ENCODE results near the gene TMEM175.

Gene TMEM175

DNA sequence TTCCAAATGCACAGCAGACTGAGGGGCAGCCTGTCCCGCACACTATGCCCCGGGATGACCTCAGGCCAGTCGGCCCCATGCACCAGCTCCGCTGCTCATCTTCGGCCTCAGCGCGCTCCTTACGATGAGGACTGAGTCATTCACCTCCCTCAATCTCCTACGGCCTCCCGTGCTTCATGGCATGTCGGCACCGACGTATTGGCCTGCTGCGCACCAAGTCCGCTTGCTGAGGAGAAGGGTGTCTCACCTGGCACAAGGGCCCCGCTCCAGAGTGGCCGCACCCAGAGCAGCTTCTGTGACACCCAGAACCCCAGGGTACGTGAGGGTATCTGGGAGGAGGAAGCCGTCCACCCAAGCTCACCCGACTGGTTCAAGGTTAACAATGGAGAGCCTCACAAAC, 35.6 kb upstream of the TMEM175 start:
- TF ChIP-seq GLIS3 (CRISPR knock-in tag; IDR thresholded peaks at IDR 0.05) (no peak), PPARA (CRISPR knock-in tag; IDR thresholded peaks at IDR 0.05; ENCODE audit: borderline replicate concordance) (no peak), ARNTL (CRISPR knock-in tag; IDR thresholded peaks at IDR 0.05; ENCODE audit: borderline replicate concordance, low read depth) (no peak)
- ATAC-seq: no peak

GRCh38 chr4:898123-898522, 34.1 kb upstream of the TMEM175 start:
- no peak for TF ChIP-seq ZC3H10 (CRISPR knock-in tag; IDR thresholded peaks at IDR 0.05)
- no peak for TF ChIP-seq ZNF565 (CRISPR knock-in tag; conservative IDR thresholded peaks at IDR 0.05; ENCODE audit: low read depth)
- TF ChIP-seq ESRRG (CRISPR knock-in tag; IDR thresholded peaks at IDR 0.05): no peak
- no peak for TF ChIP-seq GLIS3 (CRISPR knock-in tag; IDR thresholded peaks at IDR 0.05)
- TF ChIP-seq ZFP3 (CRISPR knock-in tag; IDR thresholded peaks at IDR 0.05): no peak
- no peak for TF ChIP-seq TOX (CRISPR knock-in tag; IDR thresholded peaks at IDR 0.05; ENCODE audit: borderline replicate concordance)
- no peak for TF ChIP-seq CSDC2 (CRISPR knock-in tag; IDR thresholded peaks at IDR 0.05)
- TF ChIP-seq, protein P1, sequence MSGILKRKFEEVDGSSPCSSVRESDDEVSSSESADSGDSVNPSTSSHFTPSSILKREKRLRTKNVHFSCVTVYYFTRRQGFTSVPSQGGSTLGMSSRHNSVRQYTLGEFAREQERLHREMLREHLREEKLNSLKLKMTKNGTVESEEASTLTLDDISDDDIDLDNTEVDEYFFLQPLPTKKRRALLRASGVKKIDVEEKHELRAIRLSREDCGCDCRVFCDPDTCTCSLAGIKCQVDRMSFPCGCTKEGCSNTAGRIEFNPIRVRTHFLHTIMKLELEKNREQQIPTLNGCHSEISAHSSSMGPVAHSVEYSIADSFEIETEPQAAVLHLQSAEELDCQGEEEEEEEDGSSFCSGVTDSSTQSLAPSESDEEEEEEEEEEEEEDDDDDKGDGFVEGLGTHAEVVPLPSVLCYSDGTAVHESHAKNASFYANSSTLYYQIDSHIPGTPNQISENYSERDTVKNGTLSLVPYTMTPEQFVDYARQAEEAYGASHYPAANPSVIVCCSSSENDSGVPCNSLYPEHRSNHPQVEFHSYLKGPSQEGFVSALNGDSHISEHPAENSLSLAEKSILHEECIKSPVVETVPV (CRISPR knock-in tag; IDR thresholded peaks at IDR 0.05): no peak
- TF ChIP-seq, protein P2, sequence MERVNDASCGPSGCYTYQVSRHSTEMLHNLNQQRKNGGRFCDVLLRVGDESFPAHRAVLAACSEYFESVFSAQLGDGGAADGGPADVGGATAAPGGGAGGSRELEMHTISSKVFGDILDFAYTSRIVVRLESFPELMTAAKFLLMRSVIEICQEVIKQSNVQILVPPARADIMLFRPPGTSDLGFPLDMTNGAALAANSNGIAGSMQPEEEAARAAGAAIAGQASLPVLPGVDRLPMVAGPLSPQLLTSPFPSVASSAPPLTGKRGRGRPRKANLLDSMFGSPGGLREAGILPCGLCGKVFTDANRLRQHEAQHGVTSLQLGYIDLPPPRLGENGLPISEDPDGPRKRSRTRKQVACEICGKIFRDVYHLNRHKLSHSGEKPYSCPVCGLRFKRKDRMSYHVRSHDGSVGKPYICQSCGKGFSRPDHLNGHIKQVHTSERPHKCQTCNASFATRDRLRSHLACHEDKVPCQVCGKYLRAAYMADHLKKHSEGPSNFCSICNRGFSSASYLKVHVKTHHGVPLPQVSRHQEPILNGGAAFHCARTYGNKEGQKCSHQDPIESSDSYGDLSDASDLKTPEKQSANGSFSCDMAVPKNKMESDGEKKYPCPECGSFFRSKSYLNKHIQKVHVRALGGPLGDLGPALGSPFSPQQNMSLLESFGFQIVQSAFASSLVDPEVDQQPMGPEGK (CRISPR knock-in tag; IDR thresholded peaks at IDR 0.05; ENCODE audit: borderline replicate concordance): no peak
- TF ChIP-seq PPARA (CRISPR knock-in tag; IDR thresholded peaks at IDR 0.05; ENCODE audit: borderline replicate concordance): no peak
- no peak for TF ChIP-seq ARNTL (CRISPR knock-in tag; IDR thresholded peaks at IDR 0.05; ENCODE audit: borderline replicate concordance, low read depth)
- TF ChIP-seq TCF4 (CRISPR knock-in tag; IDR thresholded peaks at IDR 0.05; ENCODE audit: borderline replicate concordance): no peak
- no peak for TF ChIP-seq SNAI2 (CRISPR knock-in tag; IDR thresholded peaks at IDR 0.05)
- ATAC-seq: no peak

DNA sequence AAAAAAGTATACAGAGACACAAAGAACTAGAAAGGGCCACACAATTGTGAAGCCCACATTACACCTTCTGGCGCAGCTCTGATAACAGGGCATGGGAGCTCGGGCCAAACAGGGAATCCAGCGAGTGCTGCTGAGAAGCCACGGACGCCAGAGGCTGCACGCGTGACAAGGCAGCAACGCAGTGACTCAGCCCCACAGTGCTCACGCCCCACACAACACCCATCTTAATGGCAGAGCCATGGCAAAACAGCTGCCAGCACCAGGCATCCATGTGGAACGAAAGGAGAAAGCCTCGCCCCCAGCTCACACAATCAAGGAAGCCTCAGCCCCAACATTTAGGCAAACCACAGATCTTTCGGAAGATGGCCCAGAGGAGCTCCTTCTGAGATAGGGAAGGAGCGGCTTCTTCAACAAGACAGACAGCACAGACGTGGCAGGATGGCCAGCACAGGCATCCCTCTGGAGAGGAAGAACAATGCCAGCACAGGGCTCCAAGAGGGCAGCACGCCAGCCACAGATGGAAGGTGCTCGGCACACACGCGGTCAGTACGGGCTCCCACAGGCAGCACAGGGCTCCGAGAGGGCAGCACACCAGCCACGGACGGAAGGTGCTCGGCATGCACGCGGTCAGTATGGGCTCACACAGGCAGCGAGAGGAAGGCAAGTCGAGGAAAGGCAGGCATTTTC, 33.2 kb upstream of the TMEM175 start:
- TF ChIP-seq ESRRG (CRISPR knock-in tag; IDR thresholded peaks at IDR 0.05) (no peak), GLIS3 (CRISPR knock-in tag; IDR thresholded peaks at IDR 0.05) (no peak), TOX (CRISPR knock-in tag; IDR thresholded peaks at IDR 0.05; ENCODE audit: borderline replicate concordance) (no peak), TSHZ2 (CRISPR knock-in tag; IDR thresholded peaks at IDR 0.05) (no peak), CREB5 (CRISPR knock-in tag; IDR thresholded peaks at IDR 0.05; ENCODE audit: low read depth) (no peak), ZNF70 (CRISPR knock-in tag; IDR thresholded peaks at IDR 0.05) (no peak), SNAI2 (CRISPR knock-in tag; IDR thresholded peaks at IDR 0.05) (no peak), OSR1 (CRISPR knock-in tag; IDR thresholded peaks at IDR 0.05) (no peak)
- TF ChIP-seq, protein P1 (CRISPR knock-in tag; IDR thresholded peaks at IDR 0.05): no peak
- ATAC-seq: no peak

- ATAC-seq: no peak
- TF ChIP-seq CREB5 (CRISPR knock-in tag; IDR thresholded peaks at IDR 0.05; ENCODE audit: low read depth) (no peak), ZFP3 (CRISPR knock-in tag; IDR thresholded peaks at IDR 0.05) (no peak), BACH2 (CRISPR knock-in tag; IDR thresholded peaks at IDR 0.05; ENCODE audit: borderline replicate concordance) (no peak), ISL1 (CRISPR knock-in tag; IDR thresholded peaks at IDR 0.05) (no peak), ARNTL (CRISPR knock-in tag; IDR thresholded peaks at IDR 0.05; ENCODE audit: borderline replicate concordance, low read depth) (no peak), ZNF565 (CRISPR knock-in tag; conservative IDR thresholded peaks at IDR 0.05; ENCODE audit: low read depth) (no peak), TSHZ2 (CRISPR knock-in tag; IDR thresholded peaks at IDR 0.05) (no peak)
Observed at GRCh38 chr4:899556-899906, 32.7 kb upstream of the TMEM175 start.

Measured in SK-N-SH treated with all-trans-retinoic acid at 6 μM for 48 hours (cell line).